Measurements from ENCODE around the gene NOC2L.
"Not testable (repeated sequence)": the region's sequence is repeated elsewhere in the genome, so short reads cannot be mapped to it uniquely, and the experiment has no call there.

Gene NOC2L

DNA sequence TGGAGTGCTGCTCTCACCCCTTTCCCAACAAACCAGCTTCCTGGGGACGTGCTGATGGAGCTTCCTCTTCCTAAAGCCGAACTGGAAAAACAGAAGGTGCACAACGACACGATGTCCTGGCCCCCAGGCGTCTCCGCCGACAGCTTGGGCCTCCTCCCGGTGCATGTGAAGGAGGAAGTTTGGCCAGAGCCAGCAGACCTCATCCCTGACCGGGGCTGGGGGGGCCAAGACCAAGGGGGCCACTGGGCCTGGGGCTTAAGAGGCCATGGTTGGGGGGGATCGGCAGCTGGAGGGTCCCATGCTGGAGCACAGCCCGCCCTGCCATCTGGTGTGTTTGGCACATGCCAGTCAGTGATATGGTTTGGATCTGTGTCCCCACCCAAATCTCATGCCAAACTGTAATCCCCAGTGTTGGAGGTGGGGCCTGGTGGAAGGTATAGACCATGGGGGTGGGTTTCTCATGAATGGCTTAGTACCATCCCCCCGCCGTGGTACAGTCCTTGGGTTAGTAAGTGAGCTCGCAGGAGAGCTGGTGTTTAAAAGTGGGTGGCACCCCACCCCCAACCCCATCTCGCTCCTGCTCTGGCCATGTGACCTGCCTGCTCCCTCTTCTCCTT, 34.4 kb upstream of the NOC2L start:
- no peak for DNase-seq

DNA sequence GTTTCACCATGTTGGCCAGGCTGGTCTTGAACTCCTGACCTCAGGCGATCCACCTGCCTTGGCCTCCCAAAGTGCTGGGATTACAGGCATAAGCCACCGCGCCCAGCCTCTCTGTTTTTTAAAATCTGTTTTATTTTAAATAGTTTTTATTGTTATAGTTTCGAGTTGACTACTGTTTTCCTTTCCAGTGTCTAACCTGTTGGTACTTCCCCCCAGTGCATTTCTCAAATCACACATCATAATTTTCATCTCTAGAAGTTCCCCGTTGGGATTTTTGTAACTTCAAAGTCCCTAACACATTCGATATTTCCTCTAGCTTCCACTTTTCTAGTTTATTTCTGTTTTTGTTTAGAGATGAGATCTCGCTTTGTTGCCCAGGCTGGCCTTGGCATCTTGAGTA, 33.3 kb upstream of the NOC2L start:
- no peak for DNase-seq

DNA sequence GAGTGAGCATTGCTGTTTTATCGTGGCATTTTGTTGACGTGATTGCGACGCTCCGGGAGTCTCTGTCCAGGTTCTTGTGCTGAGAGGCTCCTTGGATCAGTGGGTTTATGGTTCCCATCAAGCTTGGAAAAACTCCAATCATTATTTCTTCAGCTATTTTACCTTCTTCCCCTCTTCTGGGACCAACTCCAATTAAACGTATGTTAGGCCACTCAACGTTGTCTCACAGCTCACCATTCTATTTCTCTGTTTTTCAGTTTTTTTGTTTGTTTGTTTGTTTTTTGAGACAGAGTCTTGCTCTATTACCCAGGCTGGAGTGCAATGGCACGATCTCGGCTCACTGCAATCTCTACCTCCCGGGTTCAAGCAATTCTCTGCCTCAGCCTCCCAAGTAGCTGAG, 32.8 kb upstream of the NOC2L start:
- no peak for DNase-seq

DNA sequence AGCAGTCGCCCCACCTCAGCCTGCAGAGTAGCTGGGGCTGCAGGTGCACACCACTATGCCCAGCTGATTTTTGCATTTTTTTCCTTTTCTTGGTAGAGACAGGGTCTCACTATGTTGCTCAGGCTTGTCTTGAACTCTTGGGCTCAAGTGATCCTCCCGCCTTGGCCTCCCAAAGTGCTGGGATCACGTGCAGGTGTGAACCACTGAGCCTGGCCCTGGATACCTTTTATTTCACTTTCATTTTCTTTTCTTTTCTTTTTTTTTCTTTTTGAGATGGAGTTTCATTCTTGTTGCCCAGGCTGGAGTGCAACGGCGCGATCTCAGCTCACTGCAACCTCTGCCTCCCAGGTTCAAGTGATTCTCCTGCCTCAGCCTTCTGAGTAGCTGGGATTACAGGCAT, 32.2 kb upstream of the NOC2L start:
- not testable (repeated sequence) for DNase-seq

DNA sequence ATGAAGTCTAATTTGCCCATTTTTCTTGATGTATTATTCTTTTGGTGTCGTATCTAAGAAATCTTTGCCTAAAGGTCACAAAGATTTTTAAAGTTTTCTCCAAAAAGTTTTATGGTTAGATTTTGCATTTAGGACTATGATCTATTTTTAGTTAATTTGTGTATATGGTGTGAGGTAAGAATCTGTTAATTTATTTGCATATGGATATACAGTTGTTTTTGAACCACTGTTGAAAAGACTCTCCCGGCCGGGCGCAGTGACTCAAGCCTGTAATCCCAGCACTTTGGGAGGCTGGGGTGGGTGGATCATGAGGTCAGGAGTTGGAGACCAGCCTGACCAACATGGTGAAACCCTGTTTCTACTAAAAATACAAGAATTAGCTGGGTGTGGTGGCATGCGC, 29.0 kb upstream of the NOC2L start:
- not testable (repeated sequence) for DNase-seq

DNA sequence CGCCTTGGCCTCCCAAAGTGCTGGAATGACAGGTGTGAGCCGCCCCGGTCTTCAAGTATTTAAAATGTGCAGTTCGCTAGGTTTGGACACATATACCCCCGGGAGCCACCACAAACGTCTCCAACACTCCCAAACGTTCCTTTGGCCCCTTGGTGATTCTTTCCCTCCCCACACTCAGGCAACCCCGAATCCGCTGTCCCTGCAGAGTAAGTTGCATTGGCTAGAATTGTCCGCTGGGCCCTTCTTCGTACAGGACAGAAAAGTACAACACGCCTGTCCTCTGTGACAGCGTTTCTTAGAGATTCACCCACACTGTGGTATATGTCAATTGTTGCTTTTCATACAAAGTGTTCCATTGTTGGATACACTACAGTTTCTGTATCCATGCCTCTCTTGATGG, 26.1 kb upstream of the NOC2L start:
- no peak for DNase-seq

DNA sequence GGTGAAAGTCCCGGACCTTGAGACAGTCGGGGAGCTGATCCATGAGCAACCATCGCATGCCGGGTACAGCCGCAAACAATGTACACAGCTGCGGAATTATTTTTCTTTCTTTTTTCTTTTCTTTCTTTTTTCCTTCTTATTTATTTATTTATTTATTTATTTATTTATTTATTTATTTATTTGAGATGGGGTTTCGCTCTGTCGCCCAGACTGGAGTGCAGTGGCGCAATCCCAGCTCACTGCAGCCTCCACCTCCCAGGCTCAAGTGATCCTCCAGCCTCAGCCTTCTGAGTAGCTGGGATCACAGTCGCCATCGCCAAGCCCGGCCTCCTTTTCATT, 25.4 kb upstream of the NOC2L start:
- no peak for DNase-seq

DNA sequence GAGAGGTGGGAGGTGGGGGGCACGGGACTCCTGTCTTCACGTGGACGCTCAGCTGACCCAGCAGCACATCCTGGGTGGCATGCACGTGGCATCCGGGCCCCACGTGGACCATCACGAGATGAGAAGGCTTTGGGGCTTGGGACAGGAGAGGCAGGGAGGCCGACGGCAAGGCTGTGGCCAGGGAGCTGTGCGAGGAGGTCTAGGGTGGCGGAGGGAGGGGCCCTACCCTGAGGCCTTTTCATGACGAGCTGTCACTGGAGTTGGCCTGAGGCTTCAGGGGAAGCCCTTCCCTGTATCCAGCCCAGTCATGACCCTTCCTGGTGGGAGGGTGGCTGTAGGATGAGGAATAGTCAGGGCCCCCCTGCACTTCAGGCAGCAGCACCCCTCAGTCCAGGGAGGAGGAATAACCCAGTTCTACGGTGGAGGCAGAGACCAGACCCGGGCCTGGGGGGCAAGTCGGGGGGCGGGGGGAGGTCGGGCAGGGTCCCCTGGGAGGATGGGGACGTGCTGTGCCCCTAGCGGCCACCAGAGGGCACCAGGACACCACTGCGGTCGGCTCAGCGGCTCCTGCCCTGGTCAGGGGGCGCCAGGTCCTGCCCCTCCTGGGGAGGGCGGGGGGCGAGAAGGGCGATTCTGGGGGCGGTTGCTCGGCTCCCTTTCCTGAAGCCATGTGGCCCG, 24.9 kb upstream of the NOC2L start:
- DNase-seq = no peak

DNA sequence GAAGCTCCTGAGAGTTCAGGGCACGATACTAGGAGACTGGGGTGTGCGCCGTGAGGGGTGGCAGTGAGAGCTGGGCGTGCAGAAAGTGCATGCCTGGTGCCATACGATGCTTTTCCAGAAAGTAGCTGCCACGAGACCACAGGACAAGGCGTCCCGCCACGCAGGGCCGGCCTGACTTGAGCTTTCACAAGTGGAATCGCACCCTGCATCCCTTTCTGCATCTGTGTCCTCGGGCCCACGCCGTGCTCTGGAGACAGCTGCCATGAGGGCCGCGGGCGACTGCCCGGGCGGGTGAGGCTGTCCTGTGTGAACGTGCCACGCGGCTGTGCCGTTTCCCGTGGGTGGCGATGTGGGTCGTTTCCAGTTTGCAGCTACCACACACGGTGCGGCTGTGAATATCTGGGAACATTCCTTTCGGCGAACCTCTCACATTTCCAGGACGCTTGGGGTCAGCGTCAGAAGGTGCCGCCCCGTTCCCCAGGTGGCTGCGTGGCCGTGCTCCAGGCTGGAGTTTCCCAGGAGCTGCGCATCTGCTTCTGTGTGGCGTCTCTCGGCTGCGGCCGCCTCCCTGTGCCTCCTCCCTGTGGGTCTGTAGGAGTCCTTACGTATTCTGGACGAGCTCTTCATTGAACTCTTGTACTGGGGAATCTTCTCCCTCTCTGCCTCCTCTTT, 23.8 kb upstream of the NOC2L start:
- no peak for DNase-seq

DNA sequence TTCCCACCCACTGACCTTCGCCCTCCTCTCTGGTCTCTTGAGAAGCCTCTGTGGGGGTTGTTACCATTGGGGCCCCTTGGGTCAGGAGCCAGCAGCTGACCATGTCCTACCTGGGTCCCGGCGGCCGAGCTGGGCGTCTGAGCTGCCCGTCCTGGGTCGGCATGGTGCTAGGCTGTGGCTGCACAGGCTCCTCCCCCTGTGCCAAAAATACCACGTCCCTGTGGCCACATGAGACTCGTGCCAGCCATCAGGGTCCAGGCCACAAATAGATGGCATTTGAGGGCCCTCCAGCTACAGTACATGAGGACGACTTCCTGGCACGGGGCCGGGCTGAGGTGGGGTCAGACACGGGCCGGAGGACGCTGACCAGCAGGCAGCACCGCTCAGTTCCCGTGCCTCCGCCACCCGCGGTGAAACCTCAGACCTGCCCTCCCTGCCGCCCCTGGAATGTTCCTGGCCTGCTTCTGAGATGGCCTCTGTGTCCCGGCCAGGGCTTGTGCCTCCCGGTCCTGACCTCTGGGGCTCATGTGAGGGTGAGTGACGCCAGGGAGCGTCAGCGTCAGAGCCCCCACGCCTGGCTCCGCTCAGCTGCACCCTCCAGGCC, 23.0 kb upstream of the NOC2L start, which contains the start of gene PERM1:
TSS of gene PERM1 (minus strand) at position 139 of the 604 bp plus-strand sequence. CDS start 1,064 bp downstream, outside the sequence.
- DNase-seq = no peak

DNA sequence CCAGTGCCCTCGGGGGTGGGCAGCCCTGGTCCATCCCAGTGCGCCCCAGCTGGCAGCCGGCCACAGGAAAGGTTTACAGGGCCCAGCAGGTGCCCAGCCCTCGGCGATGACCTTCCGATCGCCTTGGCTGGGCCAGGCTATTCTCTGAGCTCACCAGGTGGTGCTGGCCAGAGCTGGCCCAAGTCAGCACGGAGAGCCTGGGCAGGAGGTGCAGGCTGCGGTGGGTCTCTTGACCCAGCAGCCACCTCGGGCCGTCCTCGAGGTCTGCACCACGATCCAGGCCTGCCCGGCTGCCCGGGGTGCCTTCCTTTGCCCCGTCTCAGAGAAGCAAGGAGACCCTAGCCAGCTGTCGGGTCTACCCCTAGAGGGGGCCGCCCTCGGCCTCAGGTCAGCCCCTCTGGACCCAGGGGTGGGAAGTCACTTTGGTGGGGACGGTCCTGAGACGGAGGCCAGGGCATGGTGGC, 22.5 kb upstream of the NOC2L start:
- no peak for DNase-seq

DNA sequence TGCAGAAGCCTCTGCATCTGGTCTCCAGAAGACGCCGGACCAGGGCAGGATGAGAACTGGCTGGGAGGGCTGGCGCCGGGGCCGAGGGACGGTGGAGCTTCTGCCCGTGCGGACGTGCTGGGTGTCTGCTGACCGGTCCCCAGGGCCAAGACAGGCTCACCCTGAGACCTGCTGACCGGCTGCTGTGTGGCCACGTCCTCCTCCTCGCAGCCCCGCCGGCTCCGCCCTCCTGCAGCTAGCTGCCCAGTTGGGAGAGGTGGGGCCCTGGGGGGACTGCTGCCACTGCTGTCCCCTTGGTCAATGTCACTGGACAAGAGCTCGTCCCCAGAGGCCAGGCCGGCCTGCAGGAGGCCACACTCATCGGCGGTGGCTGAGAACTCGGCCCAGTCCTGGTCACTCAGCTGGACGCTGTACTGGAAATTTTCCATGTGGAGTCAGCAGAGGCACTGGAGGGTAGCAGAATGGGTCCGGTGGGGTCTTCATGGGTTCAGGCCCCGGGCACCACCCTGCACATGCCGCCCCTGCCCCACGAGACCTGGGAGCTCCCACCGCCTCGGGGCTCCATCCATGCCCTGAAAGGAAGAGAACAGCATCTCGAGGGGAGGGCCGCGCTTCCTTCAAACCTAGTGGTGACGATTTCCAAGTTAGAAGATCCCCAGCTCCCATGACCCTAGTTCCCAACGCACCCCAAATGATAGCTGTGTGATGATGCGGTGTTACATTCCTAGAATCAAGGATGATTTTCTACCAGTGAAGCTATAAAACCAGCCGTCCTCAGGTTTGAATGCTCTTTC, 21.7 kb upstream of the NOC2L start:
- no peak for DNase-seq

DNA sequence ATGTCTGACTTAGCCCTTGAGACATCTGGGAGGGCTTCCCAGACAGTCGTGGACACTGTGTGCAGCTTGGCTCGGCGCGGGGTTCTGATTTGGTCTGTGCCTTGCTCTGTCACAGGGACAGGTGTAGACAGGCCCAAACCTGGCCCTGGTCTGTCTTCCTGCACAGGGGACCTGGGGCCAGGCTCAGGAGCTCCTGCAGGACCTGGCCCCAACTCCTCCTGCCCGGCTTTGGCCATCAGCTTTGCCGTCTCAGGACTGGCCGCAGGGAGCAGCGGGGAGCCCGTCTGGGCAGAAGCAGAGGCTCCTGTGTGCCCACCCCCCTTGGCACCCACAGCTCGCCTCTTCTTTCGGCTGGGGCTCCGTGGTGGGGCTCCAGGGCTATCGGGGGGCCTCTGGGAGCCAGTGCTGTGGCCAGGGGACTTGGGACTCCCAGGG, 21.1 kb upstream of the NOC2L start:
- DNase-seq = no peak

DNA sequence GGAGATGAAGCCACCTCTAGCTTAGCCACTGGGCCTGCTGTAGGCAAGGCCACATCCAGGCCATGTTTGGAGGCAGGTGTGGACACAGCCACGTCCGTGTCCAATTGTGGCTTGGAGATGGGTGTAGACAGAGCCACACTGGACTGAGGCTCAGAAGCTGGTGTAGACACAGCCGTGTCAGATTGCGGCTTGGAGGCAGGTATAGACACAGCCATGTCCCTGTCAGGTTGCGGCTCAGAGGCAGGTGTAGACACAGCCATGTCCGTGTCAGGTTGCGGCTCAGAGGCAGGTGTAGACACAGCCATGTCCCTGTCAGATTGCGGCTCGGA, 20.7 kb upstream of the NOC2L start:
- DNase-seq = no peak

DNA sequence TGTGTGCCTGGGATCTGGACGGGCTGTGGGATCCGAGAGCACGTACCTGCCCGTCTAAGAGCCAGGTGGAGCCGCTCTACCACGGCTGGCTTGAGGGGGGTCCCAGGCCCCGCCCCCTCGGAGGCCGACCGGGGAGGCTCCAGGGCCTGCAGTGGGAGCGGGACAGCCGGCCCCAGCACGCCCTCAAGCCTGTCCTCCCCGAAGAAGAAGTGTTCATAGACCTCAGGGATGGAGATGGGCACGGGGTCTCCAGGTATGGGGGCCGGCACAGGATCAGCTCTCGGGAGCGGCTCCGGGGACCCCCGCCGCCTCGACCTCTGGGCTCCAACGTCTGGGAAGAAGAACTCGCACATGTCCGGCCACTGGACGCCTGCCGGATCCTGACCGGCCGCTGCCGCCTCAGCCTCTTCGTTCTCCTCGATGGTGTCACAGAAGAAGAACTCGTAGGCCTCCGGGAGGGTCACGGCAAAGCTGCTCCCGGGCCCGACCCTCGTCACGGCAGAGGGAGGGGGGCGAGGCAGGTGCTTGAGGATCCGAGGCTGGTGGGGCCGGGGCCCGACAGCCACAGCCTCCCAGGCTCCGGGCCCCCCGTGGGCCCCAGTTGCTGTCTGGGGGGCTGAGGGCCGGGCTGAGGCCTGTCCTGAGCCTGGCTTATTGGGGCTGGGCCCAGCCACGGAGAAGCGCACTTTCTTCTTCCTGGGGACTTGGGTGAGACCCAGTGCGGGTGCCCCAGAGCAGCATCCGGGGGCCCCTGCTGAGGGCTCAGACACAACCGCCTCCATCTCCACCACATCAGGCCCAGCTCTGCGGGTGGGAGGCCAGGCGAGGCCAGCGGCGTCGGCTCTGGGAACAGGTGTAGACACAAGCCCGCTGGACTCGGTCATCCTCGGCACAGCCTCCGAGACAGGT, 20.0 kb upstream of the NOC2L start:
- no peak for DNase-seq

DNA sequence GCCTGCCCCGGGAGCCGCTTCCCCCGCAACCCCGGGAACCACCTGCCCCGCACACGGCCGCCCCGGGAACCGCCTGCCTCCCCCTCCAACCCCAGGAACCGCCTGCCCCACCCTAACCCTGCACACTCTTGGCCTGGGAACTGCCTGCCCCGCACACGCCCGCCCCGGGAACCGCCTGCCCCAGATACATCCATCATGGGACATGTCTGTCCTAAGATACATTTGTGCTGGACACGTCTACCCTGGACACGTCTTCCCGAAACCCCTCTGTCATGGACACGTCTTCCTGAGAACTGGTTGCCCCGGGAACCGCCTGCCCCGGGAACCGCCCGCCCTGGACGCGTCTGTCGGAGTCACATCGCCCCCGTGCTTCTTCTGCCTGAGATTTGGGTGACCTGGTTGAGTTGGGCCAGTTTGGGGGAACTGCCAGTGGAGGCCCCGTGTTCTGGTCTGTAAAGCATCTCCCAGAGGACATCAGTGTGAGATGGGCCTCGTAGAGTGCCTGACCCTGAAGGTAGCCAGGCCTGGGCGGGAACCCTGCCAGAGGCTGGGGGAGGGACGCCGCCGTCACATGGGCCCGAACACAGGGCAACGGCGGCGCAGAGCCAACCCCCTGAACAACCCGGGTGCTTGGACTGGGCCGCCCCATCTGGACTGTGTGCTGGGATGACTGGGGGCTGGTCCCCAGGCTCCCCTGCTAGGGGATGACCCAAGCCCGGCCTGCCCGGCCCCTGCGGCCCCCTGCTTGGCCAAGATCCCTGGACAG, 19.2 kb upstream of the NOC2L start:
- DNase-seq = no peak

DNA sequence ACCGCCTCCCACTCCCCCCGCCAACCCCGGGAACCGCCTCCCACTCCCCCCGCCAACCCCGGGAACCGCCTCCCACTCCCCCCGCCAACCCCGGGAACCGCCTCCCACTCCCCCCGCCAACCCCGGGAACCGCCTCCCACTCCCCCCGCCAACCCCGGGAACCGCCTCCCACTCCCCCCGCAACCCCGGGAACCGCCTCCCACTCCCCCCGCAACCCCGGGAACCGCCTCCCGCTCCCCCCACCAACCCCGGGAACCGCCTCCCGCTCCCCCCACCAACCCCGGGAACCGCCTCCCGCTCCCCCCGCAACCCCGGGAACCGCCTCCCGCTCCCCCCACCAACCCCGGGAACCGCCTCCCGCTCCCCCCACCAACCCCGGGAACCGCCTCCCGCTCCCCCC, 17.7 kb upstream of the NOC2L start:
- DNase-seq = not testable (repeated sequence)

DNA sequence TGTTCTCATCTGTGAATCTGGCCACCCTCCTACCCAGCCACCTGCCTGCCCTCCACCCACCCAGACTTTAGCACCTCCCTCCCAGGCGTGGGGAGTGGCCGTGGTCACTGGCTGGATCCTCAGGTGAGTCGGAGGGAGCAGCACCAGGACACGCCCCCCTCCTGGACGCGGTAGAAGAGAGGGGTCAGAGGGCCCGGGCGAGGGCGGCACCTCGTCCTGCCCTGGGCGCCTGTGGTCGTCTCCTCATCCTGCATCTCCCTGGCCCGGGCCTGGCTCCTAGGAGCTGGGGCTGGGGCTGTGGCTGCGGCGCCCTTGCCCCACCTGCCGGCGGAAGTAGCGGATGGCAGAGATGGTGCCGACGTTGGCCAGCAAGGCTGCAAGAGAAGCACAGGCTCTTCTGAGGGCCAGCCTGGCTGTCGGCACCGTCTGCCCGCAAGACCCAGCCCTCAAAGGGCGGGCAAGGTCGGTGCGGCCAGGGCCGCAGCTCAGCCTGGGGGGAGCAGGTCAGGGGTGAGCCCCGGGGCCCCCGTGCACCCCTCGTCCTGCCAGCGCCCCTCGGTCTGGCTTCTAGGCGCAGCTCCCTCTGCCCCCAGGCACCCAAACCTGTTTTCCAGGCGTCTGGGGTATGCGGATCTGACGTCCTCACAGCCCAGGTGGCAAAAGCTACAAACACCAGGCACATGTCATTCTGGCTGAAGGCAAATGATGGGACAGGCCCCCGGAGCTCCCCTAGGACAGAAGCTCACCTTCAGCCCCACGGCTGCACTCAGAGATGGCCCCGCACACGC, 17.0 kb upstream of the NOC2L start:
- peak; percentile 35 for DNase-seq

DNA sequence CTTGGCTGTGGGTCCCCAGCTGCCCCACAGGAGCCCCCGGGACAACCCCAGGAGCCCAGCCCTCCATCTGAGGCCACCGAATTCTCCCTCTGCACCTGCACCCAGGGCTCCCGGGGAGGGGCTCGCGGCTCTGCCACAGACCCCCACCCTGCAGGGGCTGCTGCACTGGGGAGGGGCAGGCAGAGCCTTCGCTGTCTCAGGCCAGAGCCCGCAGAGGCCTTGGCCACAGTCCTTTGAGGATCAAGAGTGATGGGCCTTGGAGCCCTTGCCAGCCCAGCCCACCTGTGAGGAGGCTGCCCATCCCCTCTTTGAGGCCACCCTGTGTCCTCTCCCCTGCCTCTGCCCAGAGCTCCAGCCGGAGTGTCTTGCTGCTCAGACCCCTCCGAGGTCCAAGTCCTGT, 16.3 kb upstream of the NOC2L start:
- no peak for DNase-seq

DNA sequence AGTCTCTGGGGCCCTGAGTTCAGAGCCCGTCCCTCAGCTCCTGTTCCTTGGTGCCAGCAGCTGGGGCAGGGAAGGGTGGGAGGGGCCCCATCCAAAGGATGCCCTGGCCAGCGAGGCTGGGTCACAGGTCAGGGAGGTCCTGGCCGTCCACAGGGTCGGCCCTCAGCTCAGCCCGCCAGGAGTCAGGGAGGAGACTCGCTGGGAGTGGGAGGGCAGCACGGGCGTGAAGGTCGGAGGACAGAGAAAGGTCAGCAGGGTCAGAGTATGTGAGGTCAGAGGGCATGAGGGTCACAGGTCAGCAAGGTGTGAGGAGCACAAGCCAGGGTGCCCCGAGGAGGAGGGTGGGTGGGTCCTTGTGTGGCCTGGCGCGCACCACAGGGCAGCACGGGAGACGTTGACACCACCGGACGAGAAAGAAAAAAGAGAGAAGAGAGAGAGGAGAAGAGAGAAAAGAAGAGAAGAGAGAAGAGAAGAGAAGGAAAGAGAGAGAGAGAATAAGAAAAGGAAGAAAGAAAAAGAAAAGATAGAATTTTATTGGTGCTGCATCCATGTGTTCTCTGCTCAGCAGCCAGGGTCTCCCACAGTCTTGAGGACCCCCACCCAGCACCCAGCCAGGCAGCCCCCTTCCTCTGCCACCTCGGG, 15.8 kb upstream of the NOC2L start:
- DNase-seq = no peak

Data from NCI-H2029 (cell line).